Activated gamma-delta T cell (primary cell): ENCODE measurements around the gene TMEM120B.
A peak's percentile ranks its signal among the peaks of the same experiment; 100 is the strongest.
"Not testable (repeated sequence)": the region's sequence is repeated elsewhere in the genome, so short reads cannot be mapped to it uniquely, and the experiment has no call there.

Source experiments
- DNase-seq: peaks from one replicate; lab custom pipeline; 2025; lab: John Stamatoyannopoulos, UW

The TMEM120B gene

DNA sequence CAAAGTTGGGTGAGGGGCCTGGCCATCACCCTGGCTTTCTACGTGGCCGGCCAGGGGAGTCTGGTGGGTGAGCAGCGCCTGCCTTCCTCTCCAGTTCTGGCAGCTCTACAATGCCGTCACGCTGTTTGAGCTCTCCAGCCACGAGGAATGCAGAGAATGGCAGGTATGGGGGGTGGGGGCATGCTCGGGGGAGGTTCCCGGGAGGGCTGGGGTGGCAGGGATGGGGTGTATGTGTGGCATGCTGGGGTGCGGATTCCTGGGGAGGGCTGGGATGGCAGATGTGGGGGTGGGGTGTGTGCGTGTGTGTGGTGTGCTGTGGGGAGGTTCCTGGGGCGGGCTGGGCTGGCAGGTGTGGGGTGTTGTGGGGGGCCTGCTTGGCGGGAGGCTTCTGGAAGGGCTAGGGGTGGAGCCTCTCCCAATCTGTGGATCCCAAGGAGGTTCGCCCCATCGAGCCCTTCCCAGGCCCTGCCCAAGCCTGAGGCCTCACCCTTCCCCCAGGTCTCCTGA is 62.5 kb downstream of the TMEM120B start:
- no peak for DNase-seq

DNA sequence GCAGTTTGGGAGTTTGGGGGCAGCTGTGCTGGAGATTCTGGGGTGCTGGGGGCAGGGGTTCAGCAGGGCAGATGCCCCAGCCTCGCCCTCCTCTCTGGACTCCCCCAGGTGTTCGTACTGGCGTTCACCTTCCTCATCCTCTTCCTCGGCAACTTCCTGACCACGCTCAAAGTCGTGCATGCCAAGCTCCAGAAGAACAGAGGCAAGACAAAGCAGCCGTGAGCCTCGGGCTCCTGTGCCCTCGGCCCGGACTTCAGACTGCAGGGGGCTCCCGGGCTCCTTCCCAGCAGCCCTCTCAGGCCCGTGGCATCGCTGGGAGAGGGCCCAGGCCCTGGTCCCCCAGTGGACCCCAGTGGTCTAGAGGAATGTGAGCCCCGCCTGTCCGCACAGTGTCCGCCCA is 62.9 kb downstream of the TMEM120B start:
- no peak for DNase-seq

DNA sequence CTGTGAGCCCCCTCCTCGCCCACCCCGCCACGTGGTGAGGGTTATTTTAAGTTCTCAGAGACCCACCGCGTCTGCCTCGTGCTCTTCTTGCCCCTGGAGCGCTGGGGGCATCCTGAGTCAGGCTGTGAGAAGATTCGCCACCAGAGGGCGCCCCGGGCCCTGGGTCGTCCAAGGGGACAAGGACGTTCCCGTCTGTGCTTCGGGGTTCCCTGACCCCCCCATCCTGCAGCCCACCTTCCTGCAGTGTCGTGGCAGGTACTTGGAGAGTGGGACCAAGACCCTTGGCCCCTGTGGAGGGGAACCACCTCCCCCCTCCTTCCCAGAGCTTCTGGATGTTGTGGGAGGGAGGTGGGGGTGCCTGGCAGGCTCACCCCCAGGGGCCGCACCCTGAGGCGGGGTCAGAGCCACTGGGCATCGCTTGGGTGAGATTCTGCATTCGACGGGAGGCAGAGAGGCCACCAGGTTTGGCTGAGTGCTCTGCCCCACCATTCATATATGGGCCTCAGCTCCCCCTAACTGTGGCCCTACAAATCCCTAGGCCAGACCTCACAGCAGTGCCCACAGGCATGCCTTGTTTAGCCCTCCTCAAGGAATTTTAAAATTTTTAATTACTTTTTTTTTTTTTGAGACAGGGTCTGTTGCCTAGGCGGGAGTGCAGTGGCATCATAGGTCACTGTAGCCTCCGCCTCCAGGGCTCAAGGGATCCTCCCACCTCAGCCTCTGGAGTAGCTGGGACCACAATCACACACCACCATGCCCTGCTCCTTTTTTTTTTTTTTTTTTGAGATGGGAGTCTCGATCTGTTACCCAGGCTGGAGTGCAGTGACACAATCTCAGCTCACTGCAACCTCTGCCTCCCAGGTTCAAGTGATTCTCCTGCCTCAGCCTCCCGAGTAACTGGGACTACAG is 63.9 kb downstream of the TMEM120B start:
- peak; percentile 68 for DNase-seq

DNA sequence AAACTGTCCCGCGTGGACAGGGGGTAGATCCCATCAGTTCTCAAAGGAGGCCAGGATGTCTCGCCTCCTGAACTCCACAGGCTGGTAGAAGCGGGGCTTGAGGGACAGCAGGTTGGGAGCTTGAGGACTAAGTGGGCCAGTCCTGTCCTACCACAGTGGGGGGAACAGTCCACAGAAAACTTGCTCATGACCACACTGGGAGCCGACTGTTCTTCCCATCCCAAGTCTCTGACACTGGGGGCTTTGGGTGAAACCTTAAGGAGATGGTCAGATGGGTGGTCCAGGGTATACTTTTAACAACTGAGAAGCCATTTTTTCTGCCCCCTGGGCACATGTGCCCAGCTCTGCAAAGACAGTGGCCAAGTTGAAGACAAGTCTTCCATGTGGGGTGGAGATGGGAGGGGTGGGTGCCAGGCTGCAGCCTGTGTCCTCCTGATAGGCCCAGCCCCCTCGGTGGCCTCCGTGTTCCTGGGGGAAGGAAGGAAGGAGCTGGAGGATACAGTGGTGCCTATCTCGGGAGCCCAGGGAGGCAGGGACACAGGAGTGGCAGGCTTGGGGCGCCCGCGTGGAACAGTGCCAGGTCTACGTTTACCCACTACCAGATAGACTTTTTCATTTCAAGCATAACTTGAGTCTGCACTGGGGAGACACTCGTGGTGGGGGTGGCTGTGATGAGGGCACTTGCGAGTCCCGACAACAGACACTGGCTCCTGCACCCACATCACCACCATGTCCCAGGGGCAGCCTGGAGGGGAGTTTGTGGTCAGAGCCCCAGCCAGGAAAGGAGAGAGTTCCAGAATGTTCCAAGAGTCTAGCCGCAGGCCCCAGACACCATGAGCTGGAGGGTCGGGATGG is 66.2 kb downstream of the TMEM120B start:
- DNase-seq = no peak

DNA sequence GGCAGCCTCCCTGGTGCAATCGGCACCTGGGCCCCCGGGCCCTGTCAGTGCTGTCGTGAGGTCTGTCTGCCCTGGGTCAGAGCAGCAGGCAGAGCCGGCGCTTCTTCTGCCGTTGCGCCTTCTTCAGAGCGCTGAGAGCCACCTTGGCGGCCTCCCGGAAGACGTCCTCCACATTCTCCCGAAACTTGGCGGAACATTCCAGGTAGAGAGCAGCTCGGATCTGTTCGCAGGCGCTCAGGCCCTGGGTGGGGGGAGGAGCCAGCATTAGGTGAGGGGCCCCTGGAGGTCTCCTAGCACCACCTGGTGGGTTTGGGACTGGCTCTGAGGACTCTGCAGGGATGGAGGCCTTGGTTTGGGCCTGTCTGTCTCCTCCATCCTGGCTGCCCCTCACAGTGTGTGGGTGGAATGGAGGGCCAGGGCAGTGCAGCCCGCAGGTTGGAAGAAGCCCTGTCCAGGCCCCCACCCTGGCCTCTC is 66.9 kb downstream of the TMEM120B start:
- DNase-seq = no peak

DNA sequence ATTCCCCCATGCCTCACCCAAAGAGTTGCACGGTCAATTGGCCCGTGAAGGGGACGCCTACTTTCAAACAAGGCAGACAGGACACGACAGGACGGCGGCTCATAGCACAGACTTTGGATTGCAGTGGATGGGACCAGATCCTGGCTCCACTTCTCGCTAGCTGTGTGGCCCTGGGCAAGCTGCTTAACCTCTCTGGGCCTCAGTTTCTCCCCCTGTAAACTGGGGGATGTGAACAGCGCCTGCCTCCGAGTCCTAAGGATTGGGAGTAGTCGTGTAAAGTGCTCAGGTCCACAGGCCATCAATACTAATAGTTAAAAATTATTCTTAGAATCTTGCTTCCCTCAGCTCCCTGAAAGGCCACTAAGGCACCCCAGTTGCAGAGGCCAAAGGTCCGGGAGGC is 67.9 kb downstream of the TMEM120B start:
- no peak for DNase-seq

DNA sequence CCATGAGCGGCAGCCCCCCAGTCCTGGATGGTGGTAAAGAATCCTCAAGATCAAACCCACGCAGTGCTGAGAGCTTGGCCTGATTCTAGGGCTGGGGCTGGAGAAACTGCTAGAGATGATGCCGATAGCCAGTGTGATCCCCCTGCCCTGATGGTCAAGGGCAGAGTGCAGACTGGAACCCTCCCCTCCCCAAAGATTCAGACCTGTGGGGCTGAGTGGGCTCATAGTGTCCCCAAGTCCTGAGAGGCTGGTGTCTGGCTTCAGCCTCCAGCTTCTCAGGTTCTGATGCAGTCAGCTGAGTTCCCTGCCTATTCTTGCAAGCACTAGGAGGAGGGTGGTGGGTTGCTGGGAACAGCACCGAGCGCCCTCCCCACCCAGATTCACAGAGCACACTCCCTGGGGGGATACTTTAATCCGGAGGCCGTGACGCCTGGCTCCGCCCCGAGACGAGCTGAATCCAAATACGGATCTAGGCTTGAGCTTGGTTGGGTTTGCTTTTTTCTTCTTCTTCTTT is 69.0 kb downstream of the TMEM120B start:
- DNase-seq = no peak

DNA sequence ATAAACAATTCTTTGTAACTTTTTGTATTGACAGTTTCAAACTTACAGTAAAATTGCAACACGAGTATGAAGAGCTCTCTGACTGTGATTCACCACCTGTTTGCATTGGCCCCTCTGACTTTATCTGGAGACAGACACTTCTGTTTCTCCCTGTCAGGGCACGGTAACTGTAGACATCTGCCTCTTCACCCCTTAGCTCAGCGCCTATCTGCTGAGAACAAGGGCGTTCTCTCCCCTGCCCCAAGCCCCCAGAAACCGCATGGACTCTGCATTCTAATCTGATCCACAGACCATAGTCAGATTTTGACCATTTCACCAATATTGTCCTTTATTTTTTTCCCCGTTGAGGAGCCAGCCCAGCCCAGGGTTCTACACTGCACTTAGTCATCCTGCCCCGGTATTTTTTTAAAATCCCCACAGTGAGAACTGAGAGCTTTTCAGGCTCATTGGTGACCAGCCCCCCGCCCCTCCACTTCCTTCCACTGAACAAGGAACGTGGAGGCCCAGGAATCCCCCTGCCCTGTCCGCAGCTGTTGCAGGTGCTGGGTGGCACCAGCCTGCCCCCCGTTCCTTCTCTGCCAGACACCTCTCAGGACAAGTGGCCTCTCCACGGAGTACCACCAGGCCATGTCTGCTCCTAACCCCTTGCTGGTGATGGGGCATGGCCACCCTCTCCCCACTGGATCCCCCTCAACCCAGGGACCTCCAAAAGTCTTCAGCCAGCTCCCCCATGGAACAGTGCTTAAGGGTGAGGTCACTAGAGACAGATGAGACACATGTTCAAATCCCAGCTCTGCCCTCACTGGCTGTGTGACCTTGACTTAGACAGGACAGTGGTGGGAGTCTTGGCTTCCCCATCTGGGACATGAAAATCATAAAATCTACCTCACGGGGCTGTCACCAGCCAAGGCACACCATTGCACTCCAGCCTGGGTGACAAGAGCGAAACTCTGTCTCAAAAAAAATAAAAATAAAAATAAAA is 69.7 kb downstream of the TMEM120B start:
- DNase-seq = peak; percentile 22

DNA sequence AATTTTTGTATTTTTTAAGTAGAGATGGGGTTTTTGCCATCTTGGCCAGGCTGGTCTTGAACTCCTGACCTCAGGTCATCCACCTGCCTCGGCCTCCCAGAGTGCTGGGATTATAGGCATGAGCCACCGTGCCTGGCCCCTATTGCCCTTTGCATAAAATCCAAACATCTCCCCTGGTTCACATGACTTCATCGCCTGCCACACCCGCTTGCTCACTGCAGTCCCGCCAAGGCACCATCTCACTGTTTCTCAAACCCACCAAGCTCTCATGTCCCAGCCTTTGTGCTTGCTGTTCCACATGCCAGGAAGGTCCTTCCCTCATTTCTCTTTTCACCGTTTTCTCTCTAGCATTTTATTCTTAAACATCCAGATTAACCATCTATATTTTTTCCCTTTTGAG is 71.2 kb downstream of the TMEM120B start:
- DNase-seq = no peak

DNA sequence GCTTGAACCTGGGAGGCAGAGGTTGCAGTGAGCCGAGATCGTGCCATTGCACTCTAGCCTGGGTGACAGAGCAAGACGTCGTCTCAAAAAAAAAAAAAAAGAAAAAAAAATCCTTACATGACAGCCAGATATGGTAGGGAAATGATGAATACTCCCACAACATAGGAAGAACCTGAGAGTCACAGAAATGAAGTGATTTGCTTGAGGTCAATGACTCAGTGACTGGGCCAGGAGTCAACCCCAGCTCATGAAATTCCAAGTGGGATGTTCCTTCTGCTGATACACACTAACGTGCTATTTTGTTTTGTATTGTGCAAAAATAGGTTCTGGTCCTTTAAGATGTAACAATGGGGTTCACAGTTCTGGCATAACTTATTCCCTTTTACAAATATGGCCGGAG is 71.9 kb downstream of the TMEM120B start:
- DNase-seq = no peak

DNA sequence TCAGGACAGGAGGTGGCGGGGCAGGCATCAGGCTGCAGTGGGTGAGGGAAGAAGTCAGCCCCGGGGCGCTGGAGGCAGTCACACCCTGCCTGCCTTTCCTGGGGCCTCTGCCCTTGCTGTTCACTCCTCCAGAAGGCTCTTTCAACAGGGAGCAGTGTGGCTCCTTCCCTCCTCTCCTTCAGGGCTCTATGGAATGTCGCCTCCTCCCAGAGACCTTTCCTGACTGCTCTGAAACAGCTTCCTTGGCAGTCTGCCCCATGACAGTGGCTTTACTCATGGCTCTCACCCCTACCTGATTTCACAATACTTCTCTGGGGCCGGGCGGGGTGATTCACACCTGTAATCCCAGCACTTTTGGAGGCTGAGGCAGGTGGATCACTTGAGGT is 73.9 kb downstream of the TMEM120B start:
- DNase-seq = peak; percentile 46

DNA sequence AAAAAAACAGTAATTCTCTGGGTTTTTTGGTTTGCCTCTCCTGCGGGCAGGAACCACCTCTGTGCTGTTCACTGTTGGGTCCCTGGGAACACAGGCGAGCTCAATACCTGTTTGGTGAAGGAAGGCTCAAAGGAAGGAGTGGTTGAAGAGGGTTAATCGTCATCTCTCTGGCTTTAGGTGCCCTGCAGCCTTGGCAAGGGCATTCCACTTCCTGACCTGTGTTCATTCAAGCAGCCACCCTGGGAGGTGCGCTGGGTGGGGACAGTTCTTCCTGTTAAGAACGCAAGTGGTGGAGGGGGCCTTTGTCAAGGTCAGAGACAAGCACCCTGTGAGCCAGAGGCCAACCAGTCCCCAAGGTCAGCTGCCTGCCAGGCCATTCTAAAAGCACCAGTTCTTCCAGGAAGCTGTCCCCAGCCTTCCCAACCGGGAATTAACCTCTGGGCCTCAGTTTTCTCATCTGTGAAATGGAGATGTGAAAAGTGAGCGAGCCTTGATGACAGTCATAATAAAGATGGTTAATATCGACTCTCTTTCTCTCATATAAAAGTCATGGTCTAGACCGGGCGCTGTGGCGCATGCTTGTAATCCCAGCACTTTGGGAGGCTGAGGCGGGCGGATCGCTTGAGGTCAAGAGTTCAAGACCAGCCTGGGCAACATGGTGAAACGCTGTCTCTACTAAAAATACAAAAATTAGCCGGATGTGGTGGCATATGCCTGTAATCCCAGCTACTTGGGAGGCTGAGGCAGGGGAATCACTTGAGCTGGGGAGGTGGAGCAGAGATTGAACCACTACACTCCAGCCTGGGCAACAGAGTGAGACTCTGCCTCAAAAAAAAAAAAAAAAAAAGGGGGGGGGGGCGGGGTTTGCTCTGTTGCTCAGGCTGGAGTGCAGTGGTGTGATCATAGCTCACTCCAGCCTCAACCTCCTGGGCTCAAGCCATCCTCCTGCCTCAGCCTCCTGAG is 74.8 kb downstream of the TMEM120B start:
- no peak for DNase-seq

DNA sequence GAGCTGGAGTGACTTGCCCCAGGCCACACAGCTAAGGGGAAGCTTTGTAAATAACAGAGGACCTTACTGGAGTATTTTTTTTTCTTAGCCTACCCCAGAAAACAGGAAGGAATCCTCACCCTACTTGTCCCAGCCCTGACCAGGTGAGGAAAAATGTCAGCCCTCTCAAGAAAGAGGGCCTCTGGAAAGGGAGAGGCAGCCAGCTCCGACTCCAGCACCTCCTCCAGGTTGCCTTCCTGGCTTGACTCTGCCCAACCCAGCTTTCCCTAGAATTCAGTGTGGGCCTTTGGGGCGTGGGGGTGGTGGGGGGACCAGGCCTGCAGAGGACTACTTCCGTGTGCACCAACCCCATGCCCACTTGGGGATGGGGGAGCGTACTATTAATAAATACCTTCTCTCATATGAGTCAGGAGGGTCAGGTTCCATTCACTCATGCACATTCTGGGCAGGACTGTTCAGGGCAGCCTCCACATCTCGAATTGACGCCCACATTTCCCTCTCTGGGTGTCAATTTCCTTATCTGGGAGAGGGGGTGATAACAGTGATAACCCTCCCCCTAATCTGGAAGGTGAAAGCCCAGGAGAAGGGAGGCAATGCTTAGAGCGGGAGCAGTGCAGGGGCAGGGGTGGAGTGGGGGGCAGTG is 75.7 kb downstream of the TMEM120B start:
- DNase-seq = no peak

DNA sequence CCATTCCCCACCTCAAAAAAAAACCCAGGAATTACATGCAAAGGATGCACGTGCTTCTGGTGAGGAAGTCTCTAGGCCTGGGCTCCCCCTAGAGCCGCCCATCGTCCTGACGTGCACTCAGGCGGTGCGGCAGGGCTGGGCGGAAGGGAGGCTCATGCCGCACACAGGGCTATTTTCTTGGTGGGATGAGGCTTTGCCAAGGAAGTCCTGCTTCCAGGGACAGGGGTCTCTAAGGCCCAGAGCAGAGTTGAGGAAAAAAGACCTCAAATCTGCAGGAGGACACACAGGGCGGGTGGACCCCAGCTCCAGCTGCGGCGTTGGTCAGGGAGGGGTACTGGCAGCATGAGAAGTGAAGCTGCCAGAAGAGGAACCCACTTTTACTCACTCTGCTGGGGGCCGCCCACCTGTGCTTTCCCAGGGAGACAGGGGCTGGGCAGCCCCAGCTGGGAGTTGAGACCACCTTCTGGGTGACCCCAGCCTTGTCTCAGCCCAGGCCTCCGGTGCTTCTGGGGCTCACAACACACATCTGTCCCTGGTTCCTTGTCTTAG is 76.8 kb downstream of the TMEM120B start:
- peak; percentile 45 for DNase-seq

DNA sequence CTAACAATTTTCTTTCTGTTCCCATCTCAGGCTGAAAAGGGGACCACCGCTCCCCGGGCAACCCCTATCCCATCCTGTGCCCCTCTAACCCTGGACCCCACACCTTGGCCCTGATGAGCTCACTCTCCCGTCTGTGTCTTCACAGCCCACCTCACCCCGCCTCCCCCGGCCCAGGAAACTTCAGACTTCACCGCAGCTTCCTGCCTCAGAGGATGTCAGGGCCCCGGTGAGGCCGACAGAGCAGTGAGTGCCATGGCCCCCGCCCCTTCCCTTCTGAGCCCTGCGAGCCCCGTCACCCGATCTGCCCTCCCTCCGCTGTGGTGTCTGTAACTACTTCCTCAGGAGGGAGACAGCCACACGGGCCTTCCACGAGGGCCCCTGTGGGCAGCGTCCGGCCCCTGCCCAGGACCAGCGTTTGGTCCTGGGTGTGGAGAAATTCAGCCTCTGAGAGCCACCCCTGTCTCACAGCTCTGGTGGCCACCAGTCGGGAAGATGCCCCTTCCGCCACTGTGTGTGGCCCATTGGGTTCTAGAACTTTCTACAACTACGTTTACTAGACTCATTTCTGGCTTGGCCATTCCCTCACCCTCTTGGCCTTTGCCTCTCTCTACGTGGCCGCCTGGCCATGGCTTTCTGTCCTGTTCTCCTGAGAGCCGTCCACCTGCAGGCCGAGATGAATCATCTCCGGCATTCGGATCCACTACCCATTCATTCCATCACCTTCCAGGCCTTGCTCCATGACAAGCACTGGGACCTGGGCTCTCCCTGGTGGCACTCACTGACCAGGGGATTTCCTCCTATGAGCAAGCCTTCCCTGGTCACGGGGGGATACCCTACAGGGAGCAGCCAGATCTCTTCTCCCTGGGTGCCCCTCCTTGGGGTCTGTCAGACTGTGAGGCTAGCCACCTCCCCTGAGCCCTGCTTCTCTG is 77.5 kb downstream of the TMEM120B start:
- DNase-seq = peak; percentile 86

DNA sequence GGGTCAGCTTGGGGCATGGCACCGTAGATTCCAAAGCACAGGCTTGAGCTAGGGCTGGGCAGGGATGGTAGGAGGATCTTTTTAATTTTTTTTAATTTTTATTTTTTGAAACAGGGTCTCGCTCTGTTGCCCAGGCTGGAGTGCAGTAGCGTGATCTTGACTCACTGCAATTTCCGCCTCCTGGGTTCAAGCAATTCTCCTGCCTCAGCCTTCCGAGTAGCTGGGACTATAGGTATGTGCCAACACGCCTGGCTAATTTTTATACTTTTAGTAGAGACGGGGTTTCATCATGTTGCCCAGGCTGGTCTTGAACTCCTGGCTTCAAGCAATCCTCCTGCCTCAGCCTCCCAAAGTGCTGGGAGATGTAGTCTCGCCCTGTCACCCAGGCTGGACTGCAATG is 78.2 kb downstream of the TMEM120B start:
- not testable (repeated sequence) for DNase-seq

DNA sequence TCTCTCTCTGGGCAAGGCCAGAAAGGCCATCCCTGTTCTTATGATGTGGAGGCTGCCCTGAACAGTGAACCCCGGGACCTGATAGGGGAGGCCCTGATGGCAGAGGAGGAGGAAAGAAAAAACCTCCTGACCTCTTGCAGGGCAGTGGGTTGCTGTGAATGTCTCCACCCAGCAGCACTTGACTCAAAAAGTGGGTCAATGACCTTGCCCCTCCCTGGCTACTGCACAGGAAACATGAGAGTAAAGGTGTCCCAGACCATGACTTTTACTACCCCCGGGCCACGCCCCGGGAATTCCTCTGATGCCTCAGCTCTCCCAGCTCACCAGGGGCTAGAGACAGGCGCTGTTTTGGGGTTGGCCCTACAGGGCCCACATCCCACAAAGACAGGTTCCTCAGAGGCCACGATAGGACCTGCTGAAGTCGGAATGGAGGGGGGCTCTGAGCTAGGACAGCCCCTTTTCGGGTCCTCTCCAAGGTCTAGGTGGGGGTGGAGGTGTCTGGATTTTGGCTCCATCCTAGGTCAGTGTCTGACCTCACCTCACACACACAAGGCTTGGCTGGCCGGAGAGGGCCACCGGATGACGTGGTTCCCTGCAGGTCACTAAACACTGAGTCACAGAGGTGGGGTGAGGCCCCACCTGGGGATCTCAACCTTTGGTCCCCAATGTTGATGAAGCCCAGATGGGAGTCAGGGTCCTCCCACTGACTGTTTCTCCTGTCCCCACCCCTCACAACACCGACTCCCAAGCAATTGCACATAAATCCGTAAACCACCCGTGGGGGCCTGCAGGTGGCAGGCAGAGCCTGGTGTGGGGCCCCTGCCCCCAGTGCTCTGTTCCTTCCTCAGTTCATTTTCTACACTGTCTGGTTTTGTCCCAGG is 79.4 kb downstream of the TMEM120B start:
- no peak for DNase-seq
